NCI-H2107 treated with DMSO at 0.1 percent for 48 hours (cell line): ENCODE measurements around the gene RPS14.

ENCODE experiments used
- DNase-seq: peaks from one replicate; lab custom pipeline; 2025; ENCODE audit not compliant: unreplicated experiment; lab: John Stamatoyannopoulos, UW

RPS14 gene

GRCh38 chr5:150449517-150450339 lies at the start of gene RPS14:
Gene RPS14 (minus strand): TSS chr5:150449739. CDS start chr5:150447733, 2,006 bp downstream.
- DNase-seq, result peak; percentile 75

GRCh38 chr5:150498971-150499370 lies 49.4 kb upstream of the RPS14 start:
- no peak for DNase-seq

GRCh38 chr5:150498501-150498900 lies 49.0 kb upstream of the RPS14 start:
- DNase-seq, result no peak

- no peak for DNase-seq
These were observed 48.4 kb upstream of the RPS14 start for GRCh38 chr5:150497989-150498317.

GRCh38 chr5:150497274-150497988 lies 47.9 kb upstream of the RPS14 start:
- DNase-seq, result peak; percentile 24

GRCh38 chr5:150496534-150496933 lies 47.0 kb upstream of the RPS14 start:
- DNase-seq, result no peak

GRCh38 chr5:150496098-150496497 lies 46.6 kb upstream of the RPS14 start:
- no peak for DNase-seq

GRCh38 chr5:150492621-150493020 lies 43.1 kb upstream of the RPS14 start:
- DNase-seq, result no peak

GRCh38 chr5:150491876-150492275 lies 42.3 kb upstream of the RPS14 start:
- DNase-seq, result no peak

- no peak for DNase-seq
These were observed 41.2 kb upstream of the RPS14 start for GRCh38 chr5:150490754-150491153.

GRCh38 chr5:150490296-150490669 lies 40.7 kb upstream of the RPS14 start:
- DNase-seq, result no peak

- no peak for DNase-seq
These were observed 40.1 kb upstream of the RPS14 start for GRCh38 chr5:150489360-150490295.

- no peak for DNase-seq
These were observed 39.2 kb upstream of the RPS14 start for GRCh38 chr5:150488519-150489359.

- peak; percentile 22 for DNase-seq
These were observed 37.9 kb upstream of the RPS14 start for GRCh38 chr5:150487199-150488061.

GRCh38 chr5:150486402-150487198 lies 37.1 kb upstream of the RPS14 start:
- DNase-seq, result no peak

GRCh38 chr5:150485693-150486401 lies 36.3 kb upstream of the RPS14 start:
- no peak for DNase-seq

GRCh38 chr5:150484964-150485692 lies 35.6 kb upstream of the RPS14 start:
- DNase-seq, result no peak
